HG03378 (cell line): ENCODE measurements around the gene EIF4H.
"Not testable (repeated sequence)": the region's sequence is repeated elsewhere in the genome, so short reads cannot be mapped to it uniquely, and the experiment has no call there.

Experiments
- ATAC-seq: cut with Tn5 transposase; IDR thresholded peaks from one replicate; pipeline ENCODE4 v1.9.1; 2021; ENCODE audit warnings: mild to moderate bottlenecking, moderate library complexity; ENCODE audit not compliant: unreplicated experiment

EIF4H gene

GRCh38 chr7:74197449-74198124, 23.4 kb downstream of the EIF4H start:
- ATAC-seq, result no peak

DNA sequence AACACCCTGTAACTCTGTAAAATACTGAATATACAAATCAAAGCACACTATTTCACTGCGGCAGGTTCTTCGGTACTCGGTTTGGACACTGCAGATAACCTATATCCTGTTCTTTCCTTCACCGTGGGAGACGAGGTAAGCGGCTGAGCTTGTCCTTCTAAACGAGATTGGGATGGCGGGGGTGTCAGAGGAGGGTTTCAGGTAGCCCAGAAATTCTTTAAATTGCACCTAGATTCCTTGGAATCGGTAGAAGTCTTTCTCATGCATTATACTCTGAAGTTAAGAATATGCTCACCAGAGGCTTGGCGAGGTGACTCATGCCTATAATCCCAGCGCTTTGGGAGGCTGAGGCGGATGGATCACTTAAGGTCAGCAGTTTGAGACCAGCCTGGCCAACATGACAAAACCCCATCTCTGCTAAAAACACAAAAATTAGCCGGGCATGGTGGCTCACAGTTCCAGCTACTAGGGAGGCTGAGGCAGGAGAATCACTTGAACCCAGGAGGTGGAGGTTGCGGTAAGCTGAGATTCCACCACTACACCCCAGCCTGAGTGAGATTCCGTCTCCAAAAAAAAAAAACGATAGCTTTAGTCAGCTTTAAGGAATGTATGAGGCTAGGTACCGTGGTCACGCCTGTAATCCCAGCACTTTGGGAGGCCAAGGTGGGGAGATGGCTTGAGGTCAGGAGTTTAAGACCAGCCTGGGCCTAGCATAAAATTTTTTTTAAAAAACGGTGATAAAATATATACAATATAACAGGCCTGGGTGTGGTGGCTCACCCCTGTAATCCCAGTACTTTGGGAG, 25.6 kb downstream of the EIF4H start:
- no peak for ATAC-seq

- ATAC-seq, result no peak
Observed at GRCh38 chr7:74202841-74203556, 28.8 kb downstream of the EIF4H start.

GRCh38 chr7:74203956-74204618, 29.9 kb downstream of the EIF4H start:
- ATAC-seq, result no peak

DNA sequence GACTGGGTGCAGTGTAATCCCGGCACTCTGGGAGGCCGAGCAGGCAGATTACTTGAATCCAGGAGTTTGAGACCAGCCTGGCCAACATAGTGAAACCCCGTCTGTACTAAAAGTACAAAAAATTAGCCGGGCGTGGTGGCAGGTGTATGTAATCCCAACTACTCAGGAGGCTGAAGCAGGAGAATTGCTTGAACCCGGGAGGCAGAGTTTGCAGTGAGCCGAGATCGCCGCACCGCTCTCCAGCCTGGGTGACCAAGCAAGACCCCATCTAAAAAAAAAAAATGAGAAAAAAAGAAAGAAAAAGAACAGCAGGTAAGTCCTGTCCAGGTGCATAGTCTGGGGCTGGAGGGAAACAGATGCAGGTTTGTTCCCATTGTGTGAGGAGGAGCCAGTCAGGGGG, 31.9 kb downstream of the EIF4H start:
- not testable (repeated sequence) for ATAC-seq

DNA sequence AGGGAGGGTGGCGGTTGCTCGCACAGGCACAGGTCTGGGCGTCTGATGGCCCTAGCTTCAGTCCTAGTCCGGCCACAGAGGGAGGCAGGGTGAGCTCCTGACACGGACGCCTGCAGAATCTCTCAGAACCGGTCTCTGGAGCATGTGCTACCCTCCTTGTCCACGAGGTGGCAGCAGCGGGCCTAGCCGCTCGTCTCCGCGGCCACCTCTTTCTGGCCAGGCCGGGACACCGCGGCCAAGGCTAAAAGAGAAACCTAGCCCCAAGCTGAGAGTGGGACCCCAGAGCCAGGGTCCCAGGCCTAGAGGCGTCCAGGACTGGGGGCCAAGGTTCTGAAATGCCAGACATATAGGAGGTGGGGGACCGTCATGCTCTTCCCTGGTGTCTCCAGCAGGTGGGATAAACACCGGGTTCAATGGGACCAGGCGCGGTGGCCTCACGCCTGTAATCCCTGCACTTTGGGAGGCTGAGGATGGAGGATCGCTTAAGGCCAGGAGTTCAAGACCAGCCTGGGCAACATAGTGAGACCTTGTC, 32.5 kb downstream of the EIF4H start:
- no peak for ATAC-seq

DNA sequence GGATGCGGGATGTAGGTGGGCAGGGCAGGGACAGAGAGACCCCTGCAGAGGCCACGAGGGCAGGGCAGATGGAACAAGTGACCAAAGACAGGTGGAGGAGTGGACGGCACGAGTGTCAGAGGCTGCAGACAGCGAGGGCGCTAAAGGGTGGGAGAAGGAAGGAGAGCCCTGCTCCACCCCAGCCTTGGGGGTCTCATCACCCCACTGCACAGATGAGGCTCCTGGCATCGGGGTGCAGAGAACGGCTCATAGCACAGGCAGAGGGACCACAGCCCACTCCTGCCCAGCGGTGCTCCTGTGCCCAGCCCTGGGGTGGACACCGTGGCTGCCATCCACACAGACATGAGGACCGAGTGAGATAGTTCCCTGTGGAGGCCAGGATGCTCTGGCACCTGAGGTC, 33.4 kb downstream of the EIF4H start:
- ATAC-seq, result no peak

DNA sequence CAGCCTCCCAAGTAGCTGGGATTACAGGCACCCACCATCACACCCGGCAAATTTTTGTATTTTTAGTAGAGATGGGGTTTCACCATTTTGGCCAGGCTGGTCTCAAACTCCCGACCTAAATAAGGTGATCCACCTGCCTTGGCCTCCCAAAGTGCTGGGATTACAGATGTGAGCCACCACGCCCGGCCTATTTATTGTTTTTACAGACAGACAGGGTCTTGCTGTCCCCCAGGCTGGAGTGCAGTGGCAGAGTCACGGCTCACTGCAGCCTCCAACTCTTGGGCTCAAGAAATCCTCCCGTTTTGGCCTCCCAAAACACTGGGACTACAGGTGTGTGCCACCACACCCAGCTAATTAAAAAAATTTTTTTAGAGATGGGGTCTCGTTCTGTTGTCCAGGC, 34.1 kb downstream of the EIF4H start:
- ATAC-seq, result not testable (repeated sequence)

DNA sequence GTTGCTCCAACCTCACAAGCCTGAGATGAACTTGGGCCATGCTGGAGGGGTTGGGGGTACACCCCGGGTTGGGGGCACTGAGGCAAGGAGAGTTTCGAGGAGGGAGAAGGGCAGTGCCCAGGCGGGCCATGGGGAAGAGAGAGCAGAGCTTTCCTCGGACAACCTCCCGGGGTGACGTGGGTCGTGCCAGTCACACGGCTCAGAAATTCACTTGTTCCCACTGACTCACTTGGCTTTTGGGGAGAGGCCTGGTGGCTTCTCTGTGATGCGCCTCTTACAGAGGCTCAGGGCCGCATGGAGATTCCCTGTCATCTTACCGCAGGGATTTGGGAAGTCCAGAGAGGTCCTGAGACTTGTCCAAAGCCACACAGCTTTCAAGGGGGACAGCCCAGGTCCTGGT, 38.5 kb downstream of the EIF4H start:
- ATAC-seq, result no peak

GRCh38 chr7:74214816-74215630, 40.9 kb downstream of the EIF4H start:
- no peak for ATAC-seq

DNA sequence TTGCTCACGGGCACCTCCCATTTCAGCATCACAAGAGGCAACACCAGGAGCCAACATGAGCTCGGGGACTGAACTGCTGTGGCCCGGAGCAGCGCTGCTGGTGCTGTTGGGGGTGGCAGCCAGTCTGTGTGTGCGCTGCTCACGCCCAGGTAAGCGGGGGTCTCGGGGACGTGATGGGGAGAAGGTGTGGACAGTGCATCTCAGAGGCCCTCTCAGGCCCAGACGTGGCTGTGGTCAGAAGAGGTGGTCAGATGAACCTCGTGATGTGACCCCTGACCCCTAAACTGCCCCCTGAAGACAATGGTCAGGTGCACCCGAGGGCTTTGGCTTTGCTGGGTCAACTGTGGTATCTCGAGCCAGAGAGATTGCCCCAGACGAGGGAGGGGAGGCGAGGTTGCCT, 41.8 kb downstream of the EIF4H start:
- ATAC-seq, result no peak

DNA sequence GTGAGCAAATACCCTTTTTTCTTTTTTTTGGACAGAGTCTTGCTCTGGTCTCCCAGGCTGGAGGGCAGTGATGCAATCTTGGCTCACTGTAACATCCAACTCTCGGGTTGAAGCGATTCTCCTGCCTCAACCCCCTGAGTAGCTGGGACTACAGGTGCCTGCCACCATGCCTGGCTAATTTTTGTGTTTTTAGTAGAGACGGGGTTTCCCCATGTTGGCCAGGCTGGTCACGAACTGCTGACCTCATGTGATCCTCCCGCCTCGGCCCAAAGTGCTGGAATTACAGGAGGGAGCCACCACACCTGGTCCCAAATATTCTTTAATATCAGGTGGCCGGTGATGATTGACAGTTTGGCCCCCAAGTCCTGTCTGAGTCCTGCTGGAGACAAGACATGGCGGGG, 42.2 kb downstream of the EIF4H start:
- no peak for ATAC-seq

GRCh38 chr7:74217455-74218342, 43.5 kb downstream of the EIF4H start:
- peak; percentile 59 for ATAC-seq

DNA sequence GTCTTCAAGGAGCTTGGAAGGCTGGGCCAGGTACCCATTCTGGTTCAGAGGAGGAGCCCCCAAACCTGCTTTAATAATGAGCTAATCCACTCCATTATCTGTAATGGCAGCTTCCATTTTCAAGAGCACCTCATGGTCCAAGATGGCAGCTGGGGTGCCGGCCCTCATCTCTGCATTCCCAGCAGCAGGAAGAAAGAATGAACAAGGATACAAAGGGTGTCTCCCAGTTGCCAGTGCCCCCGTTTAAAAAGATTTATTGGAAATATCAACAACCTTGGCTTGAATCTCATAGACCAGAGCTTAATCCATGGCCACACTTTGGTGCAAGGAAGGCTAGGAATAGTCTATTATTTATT, 44.2 kb downstream of the EIF4H start:
- no peak for ATAC-seq

DNA sequence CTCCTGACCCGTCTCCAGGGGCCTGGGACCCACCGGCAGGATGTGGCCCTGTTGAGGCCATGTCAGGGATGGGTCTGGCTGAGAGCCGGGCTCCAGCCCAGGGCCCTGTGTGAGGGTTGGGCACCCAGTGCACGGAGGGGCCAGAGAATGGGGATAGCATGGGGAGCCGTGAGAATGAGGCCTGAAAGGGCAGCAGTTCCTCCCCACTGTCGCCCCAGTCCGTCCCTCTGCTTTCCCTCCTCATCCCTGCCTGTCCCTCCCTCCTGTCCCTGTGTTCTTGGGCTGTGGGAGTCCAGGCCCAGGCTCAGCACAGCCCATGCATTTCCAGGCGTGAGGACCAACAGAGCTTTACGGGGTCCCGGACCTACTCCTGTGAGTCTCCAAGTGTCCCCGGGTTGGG, 45.3 kb downstream of the EIF4H start:
- ATAC-seq, result no peak

DNA sequence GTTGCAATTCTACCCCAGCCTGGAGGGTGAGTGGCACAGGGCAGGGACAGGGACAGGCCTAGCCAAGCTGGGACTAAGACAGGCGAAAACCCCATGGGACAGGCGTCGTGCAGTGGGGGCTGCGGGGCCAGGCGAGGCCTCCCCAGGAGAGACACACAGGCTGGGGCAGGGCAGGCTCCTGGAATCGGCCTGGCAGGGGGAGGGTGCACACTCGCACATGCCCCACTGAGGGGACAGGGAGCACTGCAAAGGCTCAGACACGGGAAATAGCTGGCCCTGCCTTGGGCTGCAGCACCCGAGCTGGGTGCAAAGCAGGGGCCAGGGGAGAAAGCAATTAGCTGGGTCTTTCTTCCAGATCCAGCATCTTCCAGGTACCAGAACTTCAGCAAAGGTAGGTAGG, 46.1 kb downstream of the EIF4H start:
- no peak for ATAC-seq

GRCh38 chr7:74221713-74222112, 47.6 kb downstream of the EIF4H start:
- no peak for ATAC-seq

DNA sequence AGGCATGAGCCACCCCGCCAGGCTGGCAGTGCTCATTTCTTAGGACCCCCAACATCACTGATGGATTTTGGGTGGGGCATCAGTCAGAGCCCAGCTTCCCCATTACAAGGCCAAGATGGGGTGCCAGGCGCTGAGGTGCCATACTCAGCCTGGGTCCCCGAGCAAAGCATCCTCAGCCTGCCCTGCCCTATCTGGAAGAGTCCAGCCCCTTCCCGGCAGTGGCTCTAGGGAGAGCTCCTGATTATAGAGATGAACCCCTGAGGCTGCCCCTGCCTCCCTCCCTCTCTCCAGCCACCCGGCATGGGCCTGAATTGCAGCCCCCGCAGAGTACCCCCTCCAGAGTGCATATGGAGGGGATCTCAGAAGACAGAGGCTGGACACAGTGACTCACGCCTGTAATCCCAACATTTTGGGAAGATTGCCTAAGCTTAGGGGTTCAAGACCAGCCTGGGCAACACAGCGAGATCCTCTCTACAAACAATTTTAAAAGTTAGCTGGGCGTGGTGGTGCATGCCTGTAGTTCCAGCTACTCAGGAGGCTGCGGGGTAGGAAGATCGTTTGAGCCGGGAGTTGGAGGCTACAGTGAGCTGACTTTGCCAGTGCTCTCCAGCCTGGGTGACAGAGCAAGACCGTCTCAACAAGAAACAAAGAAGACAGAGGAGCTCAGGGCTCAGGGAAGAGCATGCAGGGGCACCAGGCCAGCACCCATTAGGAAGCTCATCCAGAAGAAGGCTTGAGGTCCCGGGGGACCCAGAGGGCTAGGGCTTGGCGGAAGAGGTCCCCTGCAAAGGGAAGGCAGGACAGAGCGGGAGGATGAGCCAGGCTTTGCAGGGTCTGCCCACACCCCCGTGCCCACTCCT, 48.9 kb downstream of the EIF4H start:
- no peak for ATAC-seq
